ENCODE data around the gene SNIP1.
"Not testable (repeated sequence)": the region's sequence is repeated elsewhere in the genome, so short reads cannot be mapped to it uniquely, and the experiment has no call there.

SNIP1 gene

GRCh38 chr1:37553927-37554808 lies at the start of gene SNIP1:
TSS of gene SNIP1 (minus strand) at chr1:37554293. CDS start at chr1:37554229, 64 bp downstream.
- peak; percentile 95 for DNase-seq (ENCODE audit: low read depth)

DNA sequence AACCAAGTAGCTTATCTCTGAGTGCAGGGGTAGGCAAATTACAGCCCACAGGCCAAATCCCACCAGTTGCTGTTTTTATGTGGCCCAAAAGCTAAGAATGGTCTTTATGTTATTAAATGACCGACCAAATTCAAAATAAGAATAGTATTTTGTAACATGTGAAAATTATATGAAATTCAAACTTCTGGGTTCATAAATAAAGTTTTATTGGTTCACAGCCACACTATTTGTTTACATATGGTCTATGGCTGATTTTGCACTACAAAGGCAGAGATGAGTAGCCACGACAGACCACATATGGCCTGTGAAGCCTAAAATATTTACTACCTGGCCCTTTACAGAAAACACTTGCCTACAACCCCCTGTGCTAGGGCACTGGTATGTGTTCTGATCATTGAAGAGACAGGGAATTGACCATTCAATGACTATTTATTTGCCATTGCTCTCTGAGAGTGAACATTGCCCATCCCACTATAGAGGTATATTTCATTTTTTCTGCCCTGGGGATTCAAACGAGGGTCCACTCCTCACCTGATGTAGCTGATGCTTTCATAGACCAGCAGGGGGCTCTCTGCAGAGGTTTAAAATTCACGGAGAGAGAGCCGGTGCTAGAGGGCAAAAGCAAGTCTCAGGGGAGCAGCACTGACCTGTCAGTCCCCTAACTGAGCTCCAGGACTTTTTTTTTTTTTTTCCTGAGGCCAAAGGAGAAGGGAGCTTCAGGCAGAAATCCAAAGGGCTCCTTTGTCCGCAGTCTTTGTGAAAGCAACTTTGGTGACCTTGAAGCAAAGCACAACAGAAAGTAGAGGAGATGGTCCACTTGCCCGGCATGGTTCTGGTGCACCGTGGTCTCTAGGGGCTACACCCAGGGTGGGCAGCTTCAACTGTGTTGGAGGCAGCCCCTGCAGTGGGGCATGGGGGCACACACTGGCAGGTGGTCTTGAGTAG lies 48.9 kb upstream of the SNIP1 start:
- peak; percentile 59 for DNase-seq (ENCODE audit: low read depth)

DNA sequence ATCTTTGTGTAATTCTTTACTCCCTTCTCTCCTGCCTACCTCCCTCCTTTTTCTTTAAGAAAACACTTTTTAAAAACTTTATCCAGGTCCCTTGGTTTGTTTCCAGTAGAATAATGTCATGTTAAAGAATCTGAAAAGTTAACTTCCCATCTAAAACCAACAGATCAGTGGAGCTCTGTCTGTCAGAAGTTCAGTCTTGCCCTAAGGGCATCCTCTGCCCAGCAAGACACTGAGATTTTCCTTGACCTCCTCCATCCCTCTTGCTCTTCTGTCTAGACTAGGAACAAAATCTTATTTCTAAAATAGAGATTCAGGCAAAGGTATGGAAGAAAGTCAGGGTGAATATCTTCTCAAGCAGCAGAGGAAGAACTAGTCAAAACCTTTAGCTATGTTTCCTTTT lies 47.3 kb upstream of the SNIP1 start:
- DNase-seq (ENCODE audit: low read depth): no peak

DNA sequence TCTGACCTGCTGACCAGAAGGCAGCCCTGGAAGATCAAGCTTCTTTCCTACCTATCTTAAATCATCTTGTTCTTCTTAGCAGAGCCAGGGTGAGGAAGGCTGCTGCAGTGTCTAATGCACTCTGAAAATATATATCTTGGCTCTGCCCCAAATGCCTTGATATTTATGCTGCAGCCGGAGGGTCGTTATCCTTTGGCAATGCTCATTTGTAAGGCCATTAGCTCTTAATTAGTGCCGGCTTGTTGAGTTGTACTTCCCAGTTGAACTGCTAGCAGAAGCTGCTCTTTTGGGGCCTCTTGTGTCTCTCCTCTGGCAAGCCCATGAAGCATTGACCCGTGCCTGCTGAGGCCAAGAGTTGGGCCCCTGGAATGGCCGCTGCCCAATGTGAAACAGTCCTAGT lies 45.8 kb upstream of the SNIP1 start:
- no peak for DNase-seq (ENCODE audit: low read depth)

DNA sequence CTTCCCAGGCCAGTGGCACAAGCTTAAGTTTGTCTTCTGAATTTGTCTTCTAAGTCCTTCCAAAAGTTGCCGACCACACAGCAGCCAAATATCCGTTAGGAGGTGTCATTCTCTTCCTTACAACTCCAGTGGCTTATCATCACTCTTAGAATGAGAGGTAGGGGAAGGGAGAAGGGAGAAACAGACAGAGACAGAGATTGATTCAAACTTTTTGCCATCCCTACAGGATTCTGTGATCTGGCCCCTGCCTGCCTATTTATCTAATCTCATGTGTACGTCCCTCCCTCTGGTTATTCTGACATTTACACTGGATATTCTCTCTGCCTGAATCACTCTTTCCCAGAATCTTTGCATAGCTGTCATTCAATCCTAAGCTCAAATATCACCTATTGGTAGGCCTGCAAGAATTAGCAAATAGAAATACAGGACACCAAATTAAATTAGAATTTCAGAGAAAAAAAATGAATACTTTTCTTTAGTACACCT lies 42.1 kb upstream of the SNIP1 start:
- DNase-seq (ENCODE audit: low read depth): no peak

DNA sequence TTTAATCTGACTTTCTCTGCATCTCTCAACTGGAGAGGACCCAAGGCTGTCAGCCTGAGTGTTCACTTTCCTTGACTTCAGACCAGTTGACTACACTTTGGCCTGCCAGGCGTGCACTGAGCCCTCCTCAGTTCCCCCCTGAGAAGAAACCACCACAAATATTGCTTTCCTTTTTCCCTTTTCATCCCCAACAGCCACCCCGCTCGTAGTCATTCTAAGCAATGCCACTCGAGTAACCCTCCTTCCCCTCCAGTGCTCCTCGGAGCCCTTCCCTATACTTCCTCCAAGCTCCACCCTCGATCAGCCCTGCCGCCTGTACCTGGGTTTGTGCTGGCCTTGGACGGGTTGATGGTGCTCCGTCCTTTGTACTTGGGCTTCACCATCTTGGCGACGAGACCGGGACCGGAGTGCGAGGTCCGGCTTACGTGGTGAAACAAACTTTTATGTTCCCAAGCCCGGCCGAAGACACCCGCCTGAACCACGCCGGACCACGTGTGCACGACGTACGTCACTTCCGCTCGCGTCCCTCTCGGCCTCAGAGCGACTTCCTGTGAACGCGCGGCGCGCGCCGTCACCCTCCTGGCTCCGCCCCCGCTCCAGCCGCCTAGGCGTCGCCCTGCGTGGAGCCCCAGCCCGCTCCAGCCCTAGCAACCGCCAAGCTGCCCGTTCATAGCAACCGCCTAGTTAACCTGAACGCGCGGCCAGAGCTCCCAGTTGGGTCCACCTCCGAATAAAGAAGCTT lies 41.5 kb upstream of the SNIP1 start, which contains the start of gene GNL2:
Gene GNL2 (minus strand): TSS at position 498 of the 742 bp plus-strand sequence. CDS start 115 bp downstream, at position 383.
- peak; percentile 97 for DNase-seq (ENCODE audit: low read depth)

DNA sequence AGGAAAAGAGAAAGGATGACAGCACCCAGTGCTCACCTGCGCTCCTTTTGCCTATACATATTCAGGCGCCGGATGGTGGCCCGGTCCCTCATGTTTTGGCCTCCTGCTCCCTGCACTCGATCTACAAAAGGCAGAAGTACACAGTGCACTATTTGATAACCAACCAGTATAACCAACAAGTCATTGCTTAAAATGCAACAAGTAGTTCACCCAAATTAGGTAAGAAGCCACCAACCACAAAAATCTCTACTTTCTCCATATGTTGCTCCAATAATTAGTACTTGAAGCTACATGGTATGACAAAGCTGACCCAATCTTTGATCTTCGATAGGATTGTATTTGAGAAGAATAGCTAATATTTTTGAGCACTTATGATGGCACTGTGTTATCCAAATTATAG lies 39.6 kb upstream of the SNIP1 start:
- no peak for DNase-seq (ENCODE audit: low read depth)

- no peak for DNase-seq (ENCODE audit: low read depth)
Observed at GRCh38 chr1:37588939-37589338, 34.8 kb upstream of the SNIP1 start.

DNA sequence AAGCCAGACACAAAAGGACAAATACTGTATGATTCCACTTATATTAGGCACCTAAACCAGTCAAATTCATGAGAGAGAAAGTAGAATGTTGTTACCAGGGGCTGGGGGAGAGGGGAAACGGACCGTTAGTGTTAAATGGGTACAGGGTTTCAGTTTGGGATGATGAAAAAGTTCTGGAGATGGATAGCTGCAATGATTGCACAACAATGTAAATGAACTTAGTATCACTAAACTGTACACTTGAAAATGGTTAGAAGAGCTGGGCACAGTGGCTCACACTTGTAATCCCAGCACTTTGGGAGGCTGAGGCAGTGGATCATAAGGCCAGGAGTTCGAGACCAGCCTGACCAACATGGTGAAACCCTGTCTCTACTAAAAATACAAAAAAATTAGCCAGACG lies 30.5 kb upstream of the SNIP1 start:
- not testable (repeated sequence) for DNase-seq (ENCODE audit: low read depth)

- DNase-seq (ENCODE audit: low read depth): peak; percentile 56
Observed at GRCh38 chr1:37575692-37576091, 21.6 kb upstream of the SNIP1 start.

GRCh38 chr1:37574834-37575480 lies 20.9 kb upstream of the SNIP1 start:
- DNase-seq (ENCODE audit: low read depth): peak; percentile 89

DNA sequence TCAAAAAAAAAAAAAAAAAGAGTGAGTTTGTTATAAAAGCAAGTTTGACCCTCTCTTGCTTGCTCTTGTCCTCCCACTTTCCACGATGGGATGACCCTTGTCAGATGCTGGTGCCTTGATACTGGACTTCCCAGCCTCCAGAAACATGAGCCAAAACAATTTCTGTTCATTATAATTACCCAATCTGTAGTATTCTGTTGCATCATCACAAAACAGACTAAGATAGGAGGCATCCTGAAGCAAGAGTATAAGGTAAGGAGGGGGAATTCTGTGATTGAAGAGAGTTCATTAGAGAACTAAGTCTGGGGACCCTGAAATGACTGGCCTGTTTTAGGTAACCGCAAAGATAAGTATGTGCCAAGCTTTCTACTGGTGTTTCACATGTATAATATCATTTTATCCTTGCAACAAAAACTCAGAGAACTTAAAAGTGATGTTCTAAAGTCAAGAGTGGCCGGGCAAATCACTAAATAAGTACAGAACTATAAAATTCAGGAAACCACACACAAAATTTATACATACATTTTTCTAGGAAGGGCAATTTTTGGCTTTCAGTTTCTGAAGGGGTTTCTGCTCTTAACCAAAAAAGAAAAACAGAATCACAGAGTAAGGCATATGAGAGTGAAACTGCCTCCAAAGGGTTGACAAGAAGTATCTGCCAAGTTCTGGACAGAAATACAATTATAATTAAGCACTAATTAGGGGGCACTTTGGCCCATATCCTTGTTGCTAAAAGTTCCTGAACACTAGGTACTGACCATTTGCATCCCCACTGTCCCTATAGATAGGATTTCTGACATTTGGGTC lies 16.6 kb upstream of the SNIP1 start:
- DNase-seq (ENCODE audit: low read depth): no peak

- DNase-seq (ENCODE audit: low read depth): no peak
Observed at GRCh38 chr1:37567023-37567422, 12.9 kb upstream of the SNIP1 start.

GRCh38 chr1:37564892-37565291 lies 10.8 kb upstream of the SNIP1 start:
- no peak for DNase-seq (ENCODE audit: low read depth)

DNA sequence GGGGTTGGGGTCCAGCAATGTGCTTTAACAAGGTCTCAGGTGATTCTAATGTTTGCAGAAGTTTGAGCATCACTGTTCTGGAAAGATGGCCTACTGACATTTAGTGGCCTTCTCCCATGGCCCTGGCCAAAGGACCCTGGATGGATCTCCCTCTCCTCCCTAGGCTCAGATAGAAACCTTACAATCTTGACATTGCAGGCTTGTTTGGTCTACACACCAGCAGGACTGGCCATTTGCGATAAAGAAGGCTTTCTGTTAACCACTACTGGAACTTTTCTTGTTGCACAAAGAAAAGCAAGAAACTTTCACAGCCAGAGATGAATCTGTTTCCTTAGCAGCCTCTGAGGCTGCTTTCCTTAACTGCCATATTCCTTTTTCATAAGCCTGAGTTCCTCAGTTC lies 8.9 kb upstream of the SNIP1 start:
- no peak for DNase-seq (ENCODE audit: low read depth)

DNA sequence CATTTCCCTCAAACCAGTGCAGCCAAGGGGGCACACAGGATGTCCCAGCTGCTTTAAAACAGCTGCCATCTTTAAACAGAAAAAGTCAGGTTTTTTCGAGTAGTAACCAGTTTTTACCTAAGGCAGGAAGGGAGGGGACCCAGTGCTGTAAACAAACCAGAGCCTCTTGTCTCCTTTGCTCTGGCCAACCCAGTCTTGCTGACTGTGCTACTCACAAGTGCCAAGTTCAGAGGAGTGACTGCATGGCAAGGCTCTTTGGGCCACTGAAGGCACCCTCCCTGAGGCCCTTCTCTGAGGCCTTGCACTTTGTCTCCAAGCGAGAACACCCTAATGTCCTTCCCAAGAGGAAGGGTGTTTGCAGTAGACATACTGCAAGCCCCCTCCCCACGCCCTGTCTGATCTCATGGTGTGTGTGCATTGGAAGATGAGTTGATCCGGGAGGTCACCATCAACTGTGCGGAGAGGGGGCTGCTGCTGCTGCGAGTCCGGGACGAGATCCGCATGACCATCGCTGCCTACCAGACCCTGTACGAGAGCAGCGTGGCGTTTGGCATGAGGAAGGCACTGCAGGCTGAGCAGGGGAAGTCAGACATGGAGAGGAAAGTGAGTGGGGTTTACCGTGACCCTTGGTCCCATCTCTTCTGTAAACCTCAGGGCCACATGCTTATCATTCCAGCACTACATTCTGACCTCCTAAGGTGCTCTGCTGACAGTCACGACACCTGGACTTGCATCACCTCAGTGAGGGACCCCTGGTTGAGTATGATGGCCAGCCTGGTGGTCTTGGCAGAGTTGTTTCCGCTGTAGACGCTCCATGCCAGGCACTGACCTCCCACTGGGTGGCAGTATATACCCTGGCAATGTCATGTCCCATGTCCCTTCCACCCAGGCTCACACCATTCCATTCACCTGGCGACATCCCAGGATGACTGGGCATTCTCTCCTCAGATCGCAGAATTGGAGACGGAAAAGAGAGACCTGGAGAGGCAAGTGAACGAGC lies 7.3 kb upstream of the SNIP1 start:
- peak; percentile 67 for DNase-seq (ENCODE audit: low read depth)

DNA sequence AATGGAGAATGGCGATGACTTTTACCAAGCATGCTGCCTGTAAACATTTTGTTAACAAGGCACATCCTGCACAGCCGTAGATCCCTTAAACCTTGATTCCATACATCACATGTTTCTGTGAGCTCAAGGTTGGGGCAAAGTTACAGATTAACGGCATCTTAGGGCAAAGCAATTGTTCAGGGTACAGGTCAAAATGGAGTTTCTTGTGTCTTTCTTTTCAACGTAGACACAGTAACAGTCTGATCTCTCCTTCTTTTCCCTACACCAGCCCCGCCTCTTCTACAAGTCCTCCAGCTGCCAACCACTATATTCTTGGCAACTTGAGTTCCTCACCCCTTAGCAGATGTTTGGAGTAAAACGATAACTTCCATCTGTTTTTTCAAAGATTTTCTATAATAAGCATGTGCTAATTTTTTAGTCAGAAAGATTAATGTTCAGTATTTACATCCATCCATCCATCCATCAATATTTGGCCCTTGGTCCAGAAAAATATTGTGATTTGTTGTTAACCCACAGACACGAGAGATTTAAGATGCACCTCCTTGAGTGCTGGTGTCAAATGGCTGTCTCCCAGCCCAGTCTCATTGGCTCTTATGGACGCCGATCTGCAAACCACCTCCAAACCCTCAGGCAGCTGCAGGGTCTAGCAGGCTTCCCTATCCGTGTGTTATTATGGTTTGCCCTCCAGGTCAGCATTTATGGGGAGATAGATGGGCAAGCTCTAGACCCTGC lies 6.5 kb upstream of the SNIP1 start:
- no peak for DNase-seq (ENCODE audit: low read depth)

DNA sequence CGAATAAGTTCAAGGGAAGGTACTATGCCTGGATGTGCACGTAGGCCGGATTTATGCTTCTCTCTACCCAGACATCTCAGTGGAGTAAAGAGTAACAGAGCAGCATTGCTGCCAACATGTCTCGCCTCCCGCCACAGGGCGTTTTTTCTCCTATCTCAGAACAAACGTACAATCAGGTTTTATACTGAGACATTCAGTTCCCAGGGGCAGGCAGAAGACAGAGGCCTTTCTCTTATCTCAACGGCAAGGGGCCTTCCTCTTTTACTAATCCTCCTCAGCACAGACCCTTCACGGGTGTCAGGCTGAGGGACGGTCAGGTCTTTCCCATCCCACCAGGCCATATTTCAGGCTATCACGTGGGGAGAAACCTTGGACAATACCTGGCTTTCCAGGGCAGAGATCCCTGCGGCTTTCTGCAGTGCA lies 5.9 kb upstream of the SNIP1 start:
- not testable (repeated sequence) for DNase-seq (ENCODE audit: low read depth)
